ENCODE data around the gene TMEM121.
"Not testable (repeated sequence)": the region's sequence is repeated elsewhere in the genome, so short reads cannot be mapped to it uniquely, and the experiment has no call there.

TMEM121 gene

GRCh38 chr14:105579221-105579620 lies 52.8 kb downstream of the TMEM121 start:
- H3K9me3 ChIP-seq (ENCODE audit: control insufficient read depth, low read length); H3K27me3 ChIP-seq (ENCODE audit: control insufficient read depth, insufficient read depth, low read length); H3K36me3 ChIP-seq (ENCODE audit: control insufficient read depth, insufficient read depth, low read length); H3K4me1 ChIP-seq (ENCODE audit: control insufficient read depth, insufficient read depth, low read length); H3K4me3 ChIP-seq (ENCODE audit: low read length); H3K9ac ChIP-seq (ENCODE audit: low read length): not testable (repeated sequence)
